ENCODE data around the gene MAP3K12. TPM values are rescaled to one million over a fixed set of nuclear protein-coding genes. Genes with fewer than 3 reads are reported as not detected.

MAP3K12 gene
- total and polyA plus RNA-seq, 11 donors: 3.3 to 12.6 (median 4.4) TPM

GRCh38 chr12:53474077-53474476 lies 25.2 kb downstream of the MAP3K12 start:
- Histone ChIP-seq H3K27ac (peak overlapping the region in 2 of 12 donors; percentile 6 to 9), H3K36me3 (peaks cover 0 to 100% (median 100%) of the 10 kb centered on the region in 9 donors), H3K27me3 (no peaks in the 10 kb centered on the region), H3K4me1 (peaks cover 3 to 82% (median 59%) of the 10 kb centered on the region in 12 donors), H3K9me3 (no peaks in the 10 kb centered on the region), H3K4me3 (no peak overlapping the region)
- no peak for DNase-seq
- intact Hi-C loops (cut with DNase I): loop anchor here in 1 of 10 donors (2.0 kb wide), 1 partner anchor 15 kb away; no protein-coding TSS in a partner anchor
- ATAC-seq: no peak
- 65 to 74% (median 69%) methylated on average over 2 of the region's 2 CpGs for WGBS, 4 donors
- TF ChIP-seq POLR2A (IDR thresholded peaks at IDR 0.05) (no peak), CTCF (IDR thresholded peaks at IDR 0.05) (no peak)

GRCh38 chr12:53472056-53472582 lies 27.1 kb downstream of the MAP3K12 start:
- WGBS, 4 donors: 74 to 82% (median 77%) methylated on average over 1 of the region's 1 CpG
- peaks cover 3 to 75% (median 55%) of the 10 kb centered on the region in 12 donors for H3K4me1 ChIP-seq
- ATAC-seq (no peak), DNase-seq (no peak)
- H3K27ac ChIP-seq: no peak overlapping the region
- peaks cover 0 to 100% (median 100%) of the 10 kb centered on the region in 9 donors for H3K36me3 ChIP-seq
- no peaks in the 10 kb centered on the region for H3K27me3 ChIP-seq
- H3K9me3 ChIP-seq: no peaks in the 10 kb centered on the region
- intact Hi-C loops (cut with DNase I): no loop called here
- H3K4me3 ChIP-seq: no peak overlapping the region
- TF ChIP-seq POLR2A (IDR thresholded peaks at IDR 0.05) (no peak), CTCF (IDR thresholded peaks at IDR 0.05) (no peak)

GRCh38 chr12:53468282-53468681 lies 31.0 kb downstream of the MAP3K12 start:
- intact Hi-C loops (cut with DNase I): no loop called here
- H3K27ac ChIP-seq: no peak overlapping the region

GRCh38 chr12:53467880-53468279 lies 31.4 kb downstream of the MAP3K12 start:
- TF ChIP-seq POLR2A (IDR thresholded peaks at IDR 0.05): no peak
- no peak for TF ChIP-seq CTCF (IDR thresholded peaks at IDR 0.05)
- peaks cover 3 to 73% (median 46%) of the 10 kb centered on the region in 12 donors for H3K4me1 ChIP-seq
- DNase-seq (no peak), ATAC-seq (no peak)
- H3K4me3 ChIP-seq: no peak overlapping the region
- intact Hi-C loops (cut with DNase I): no loop called here
- 51 to 67% (median 59%) methylated on average over 2 of the region's 2 CpGs for WGBS, 4 donors
- no peaks in the 10 kb centered on the region for H3K9me3 ChIP-seq
- H3K27me3 ChIP-seq: no peaks in the 10 kb centered on the region
- H3K27ac ChIP-seq: peak overlapping the region in 1 of 12 donors; percentile 8
- peaks cover 0 to 100% (median 100%) of the 10 kb centered on the region in 9 donors for H3K36me3 ChIP-seq

More at GRCh38 chr12:53468282-53468681, 31.0 kb downstream of the MAP3K12 start:
- no peak for TF ChIP-seq POLR2A (IDR thresholded peaks at IDR 0.05)
- TF ChIP-seq CTCF (IDR thresholded peaks at IDR 0.05): no peak
- WGBS, 4 donors: 35 to 67% (median 56%) methylated on average over 1 of the region's 1 CpG
- Histone ChIP-seq H3K9me3 (no peaks in the 10 kb centered on the region), H3K36me3 (peaks cover 0 to 100% (median 100%) of the 10 kb centered on the region in 9 donors), H3K4me1 (peaks cover 3 to 72% (median 46%) of the 10 kb centered on the region in 12 donors), H3K4me3 (no peak overlapping the region), H3K27me3 (no peaks in the 10 kb centered on the region)
- ATAC-seq (no peak), DNase-seq (no peak)

All from heart left ventricle (tissue), 16 donors.